ENCODE data around the gene GDAP1L1. TPM values are rescaled to one million over a fixed set of nuclear protein-coding genes. Genes with fewer than 3 reads are reported as not detected.

GDAP1L1 gene
- total and polyA plus RNA-seq, 8 donors, result 0.25 to 1.5 (median 0.61) TPM; not detected in 3

GRCh38 chr20:44273231-44274215 is 26.4 kb downstream of the GDAP1L1 start:
- Histone ChIP-seq H3K36me3 (peaks cover 0 to 20% (median 3%) of the 10 kb centered on the region in 4 donors), H3K4me3 (no peak overlapping the region), H3K4me1 (no peaks in the 10 kb centered on the region), H3K9me3 (no peaks in the 10 kb centered on the region), H3K27ac (no peak overlapping the region), H3K27me3 (no peaks in the 10 kb centered on the region)
- 88 to 92% (median 91%) methylated on average over 10 of the region's 10 CpGs for WGBS, 5 donors
- no peak for DNase-seq
- intact Hi-C loops (cut with DNase I; ENCODE audit: low total_unique reads), result no loop called here
- TF ChIP-seq CTCF (IDR thresholded peaks at IDR 0.05) (no peak), POLR2AphosphoS5 (IDR thresholded peaks at IDR 0.05) (no peak), EP300 (IDR thresholded peaks at IDR 0.05) (no peak), POLR2A (IDR thresholded peaks at IDR 0.05) (no peak)

- intact Hi-C loops (cut with DNase I; ENCODE audit: low total_unique reads), result no loop called here
- Histone ChIP-seq H3K36me3 (peaks cover 0 to 20% (median 3%) of the 10 kb centered on the region in 4 donors), H3K9me3 (no peaks in the 10 kb centered on the region), H3K27ac (no peak overlapping the region), H3K4me3 (no peak overlapping the region), H3K4me1 (no peaks in the 10 kb centered on the region), H3K27me3 (no peaks in the 10 kb centered on the region)
- no peak for TF ChIP-seq POLR2A (IDR thresholded peaks at IDR 0.05)
- no peak for TF ChIP-seq CTCF (IDR thresholded peaks at IDR 0.05)
- TF ChIP-seq POLR2AphosphoS5 (IDR thresholded peaks at IDR 0.05), result no peak
- no peak for TF ChIP-seq EP300 (IDR thresholded peaks at IDR 0.05)
- DNase-seq, result no peak
- 66 to 80% (median 70%) methylated on average over 11 of the region's 11 CpGs for WGBS, 5 donors
Measured at GRCh38 chr20:44274303-44275017, 27.4 kb downstream of the GDAP1L1 start.

- H3K4me3 ChIP-seq, result no peak overlapping the region
- no peak for TF ChIP-seq EP300 (IDR thresholded peaks at IDR 0.05)
- TF ChIP-seq POLR2AphosphoS5 (IDR thresholded peaks at IDR 0.05), result no peak
- no peak for TF ChIP-seq POLR2A (IDR thresholded peaks at IDR 0.05)
- TF ChIP-seq CTCF (IDR thresholded peaks at IDR 0.05), result no peak
Measured at GRCh38 chr20:44279228-44279627, 32.1 kb downstream of the GDAP1L1 start.

GRCh38 chr20:44280387-44280786 is 33.3 kb downstream of the GDAP1L1 start:
- Histone ChIP-seq H3K4me1 (no peaks in the 10 kb centered on the region), H3K36me3 (no peaks in the 10 kb centered on the region), H3K9me3 (no peaks in the 10 kb centered on the region), H3K4me3 (no peak overlapping the region), H3K27me3 (no peaks in the 10 kb centered on the region), H3K27ac (no peak overlapping the region)
- WGBS, 5 donors, result 90 to 100% (median 97%) methylated on average over 2 of the region's 2 CpGs
- TF ChIP-seq POLR2AphosphoS5 (IDR thresholded peaks at IDR 0.05) (no peak), EP300 (IDR thresholded peaks at IDR 0.05) (no peak), CTCF (IDR thresholded peaks at IDR 0.05) (no peak), POLR2A (IDR thresholded peaks at IDR 0.05) (no peak)
- intact Hi-C loops (cut with DNase I; ENCODE audit: low total_unique reads), result no loop called here
- DNase-seq, result no peak

More at GRCh38 chr20:44279228-44279627, 32.1 kb downstream of the GDAP1L1 start:
- Histone ChIP-seq H3K27me3 (no peaks in the 10 kb centered on the region), H3K9me3 (no peaks in the 10 kb centered on the region), H3K27ac (no peak overlapping the region), H3K4me1 (no peaks in the 10 kb centered on the region), H3K36me3 (no peaks in the 10 kb centered on the region)
- 77 to 93% (median 88%) methylated on average over 11 of the region's 11 CpGs for WGBS, 5 donors
- DNase-seq, result no peak
- intact Hi-C loops (cut with DNase I; ENCODE audit: low total_unique reads), result no loop called here

All from stomach (tissue), 9 donors.